Brain microvascular endothelial cell (primary cell): ENCODE measurements around the gene CSN1S1.

Source experiments
- DNase-seq: peaks from one replicate; pipeline ENCODE4 v3.0.0-alpha.2; 2020
- H3K27ac ChIP-seq: fragments of 250-450 bp; sonication (Bioruptor Pico); 2 replicates; pipeline ENCODE4 v1.5.1; 2020; ENCODE audit warnings: mild to moderate bottlenecking, moderate library complexity
- H3K27me3 ChIP-seq: fragments of 250-450 bp; sonication (Bioruptor Pico); replicated peaks from 2 replicates; pipeline ENCODE4 v1.5.1; 2020; ENCODE audit warnings: mild to moderate bottlenecking
- H3K36me3 ChIP-seq: fragments of 250-450 bp; sonication (Bioruptor Pico); replicated peaks from 2 replicates; pipeline ENCODE4 v1.5.1; 2020; ENCODE audit warnings: mild to moderate bottlenecking
- H3K4me3 ChIP-seq: 2 replicates; pipeline ENCODE4 v1.5.1; 2011; ENCODE audit warnings: low read depth, mild to moderate bottlenecking, control low read depth, low read length, moderate library complexity
- in situ Hi-C: cut with HindIII; loops from 2 replicates; pipeline ENCODE4 v1.10.0; 2017; ENCODE audit warnings: low sequenced_read_pairs, low pct_ligation_motif_present
- TF ChIP-seq, protein P1 (sequence below): IDR thresholded peaks from 2 replicates; pipeline ENCODE4 v1.5.1; 2011; ENCODE audit warnings: low read depth, mild to moderate bottlenecking, moderate library complexity, low read length, control low read depth, inconsistent platforms; ENCODE audit errors: missing control alignments

Gene CSN1S1, protein sequence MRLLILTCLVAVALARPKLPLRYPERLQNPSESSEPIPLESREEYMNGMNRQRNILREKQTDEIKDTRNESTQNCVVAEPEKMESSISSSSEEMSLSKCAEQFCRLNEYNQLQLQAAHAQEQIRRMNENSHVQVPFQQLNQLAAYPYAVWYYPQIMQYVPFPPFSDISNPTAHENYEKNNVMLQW

DNA sequence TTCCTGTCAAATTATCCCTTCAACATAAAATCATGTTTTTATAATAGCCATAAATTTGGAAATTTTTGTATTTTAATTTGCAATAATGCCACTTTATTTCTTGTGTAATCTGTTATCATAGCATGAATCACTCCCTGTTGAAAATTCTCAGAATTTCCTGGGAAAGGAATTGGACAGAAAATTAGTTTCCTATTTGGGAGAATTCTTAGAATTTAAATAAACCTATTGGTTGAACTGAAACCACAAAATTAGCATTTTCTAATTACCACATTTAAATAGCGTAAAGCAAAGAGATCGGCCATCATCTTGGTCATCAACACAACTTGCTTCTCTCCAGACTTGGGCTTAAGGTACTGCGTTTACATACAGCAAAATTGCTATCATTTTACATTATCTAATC lies at the start of gene CSN1S1:
Gene CSN1S1, plus strand, starts transcription at position 301 of the 400 bp plus-strand sequence. CDS start 1,488 bp downstream, outside the sequence.
- no peak for DNase-seq
- no peak within 1 kb of the TSS for H3K27ac ChIP-seq
- TF ChIP-seq, protein P1, sequence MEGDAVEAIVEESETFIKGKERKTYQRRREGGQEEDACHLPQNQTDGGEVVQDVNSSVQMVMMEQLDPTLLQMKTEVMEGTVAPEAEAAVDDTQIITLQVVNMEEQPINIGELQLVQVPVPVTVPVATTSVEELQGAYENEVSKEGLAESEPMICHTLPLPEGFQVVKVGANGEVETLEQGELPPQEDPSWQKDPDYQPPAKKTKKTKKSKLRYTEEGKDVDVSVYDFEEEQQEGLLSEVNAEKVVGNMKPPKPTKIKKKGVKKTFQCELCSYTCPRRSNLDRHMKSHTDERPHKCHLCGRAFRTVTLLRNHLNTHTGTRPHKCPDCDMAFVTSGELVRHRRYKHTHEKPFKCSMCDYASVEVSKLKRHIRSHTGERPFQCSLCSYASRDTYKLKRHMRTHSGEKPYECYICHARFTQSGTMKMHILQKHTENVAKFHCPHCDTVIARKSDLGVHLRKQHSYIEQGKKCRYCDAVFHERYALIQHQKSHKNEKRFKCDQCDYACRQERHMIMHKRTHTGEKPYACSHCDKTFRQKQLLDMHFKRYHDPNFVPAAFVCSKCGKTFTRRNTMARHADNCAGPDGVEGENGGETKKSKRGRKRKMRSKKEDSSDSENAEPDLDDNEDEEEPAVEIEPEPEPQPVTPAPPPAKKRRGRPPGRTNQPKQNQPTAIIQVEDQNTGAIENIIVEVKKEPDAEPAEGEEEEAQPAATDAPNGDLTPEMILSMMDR: no peak
- H3K36me3 ChIP-seq: no peaks in the 10 kb centered on the region
- in situ Hi-C loops: no loop called here
- no peak within 1 kb of the TSS for H3K4me3 ChIP-seq
- H3K27me3 ChIP-seq: no peaks in the 10 kb centered on the region

DNA sequence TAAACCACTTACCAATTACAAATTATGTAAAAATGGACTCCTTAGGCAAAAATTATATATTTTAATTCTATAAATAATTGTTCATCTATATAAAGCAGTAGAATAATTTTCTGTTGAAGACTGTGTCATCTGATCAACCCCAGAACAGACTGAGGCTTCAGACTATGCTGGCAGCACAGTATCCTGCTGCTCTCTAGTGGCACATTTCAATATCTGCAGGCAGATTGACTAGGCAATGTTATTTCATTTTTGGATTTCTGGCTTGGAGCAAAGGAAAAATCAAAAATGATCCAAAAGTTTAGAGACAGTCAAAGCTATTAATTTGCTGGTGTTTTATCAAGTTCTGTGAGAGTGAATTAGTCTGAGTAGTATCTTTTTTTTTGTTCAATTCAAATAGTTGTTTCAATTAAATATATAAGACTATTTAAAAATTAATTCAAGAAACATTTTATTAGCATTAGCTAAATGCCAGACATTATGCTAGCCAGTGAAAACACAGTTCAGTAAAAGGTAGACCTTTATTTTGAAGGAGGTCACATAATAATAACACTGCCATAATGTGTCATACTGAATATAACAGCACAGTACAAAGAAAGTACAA lies 49.6 kb upstream of the CSN1S1 start:
- TF ChIP-seq, protein P1: peak; percentile 91
- Histone ChIP-seq H3K27ac (no peak overlapping the region), H3K36me3 (no peaks in the 10 kb centered on the region), H3K4me3 (no peak overlapping the region), H3K27me3 (no peaks in the 10 kb centered on the region)
- in situ Hi-C loops: no loop called here
- peak; percentile 46 for DNase-seq

DNA sequence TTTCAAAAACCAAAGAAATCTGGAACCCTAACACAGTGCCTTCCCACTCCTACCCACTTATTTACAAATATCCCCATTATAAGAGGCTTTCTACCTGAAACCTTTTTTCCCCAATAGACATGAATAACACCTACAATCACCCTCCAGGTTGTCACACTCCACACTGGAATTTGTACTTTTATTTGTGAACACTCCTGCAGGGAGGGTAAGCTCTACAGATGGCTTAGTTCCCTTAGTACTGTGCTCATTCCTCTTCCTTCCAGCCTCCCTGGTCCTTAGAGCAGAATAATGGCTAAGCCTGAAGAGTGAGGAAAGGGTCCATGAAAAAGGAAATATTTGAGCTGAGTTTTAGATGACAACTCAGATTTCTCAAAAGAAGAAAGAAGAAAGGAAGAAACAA lies 48.7 kb upstream of the CSN1S1 start:
- in situ Hi-C loops: no loop called here
- no peaks in the 10 kb centered on the region for H3K36me3 ChIP-seq
- no peak overlapping the region for H3K27ac ChIP-seq
- no peaks in the 10 kb centered on the region for H3K27me3 ChIP-seq
- H3K4me3 ChIP-seq: no peak overlapping the region
- DNase-seq: no peak
- TF ChIP-seq, protein P1: no peak

DNA sequence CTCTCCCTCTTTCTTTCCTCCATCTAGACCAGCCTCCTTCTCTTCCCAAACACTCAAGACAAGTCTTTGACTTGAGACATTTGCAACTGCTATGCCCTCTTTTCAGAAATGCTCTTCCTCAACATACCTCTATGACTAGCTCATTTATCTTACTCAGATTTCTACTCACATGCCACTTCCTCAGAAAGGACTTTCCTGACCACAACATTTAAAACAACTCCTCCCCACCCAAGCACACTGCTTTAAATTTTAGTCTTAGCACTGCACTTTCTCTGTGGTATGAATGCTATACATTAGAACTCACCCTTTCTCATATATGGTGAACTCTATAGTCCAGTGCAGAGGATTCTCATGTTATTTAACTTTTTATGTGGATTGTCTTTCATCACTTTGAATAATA lies 42.5 kb upstream of the CSN1S1 start:
- H3K27me3 ChIP-seq: no peaks in the 10 kb centered on the region
- in situ Hi-C loops: no loop called here
- no peak overlapping the region for H3K4me3 ChIP-seq
- no peaks in the 10 kb centered on the region for H3K36me3 ChIP-seq
- peak; percentile 16 for DNase-seq
- TF ChIP-seq, protein P1: no peak
- no peak overlapping the region for H3K27ac ChIP-seq

DNA sequence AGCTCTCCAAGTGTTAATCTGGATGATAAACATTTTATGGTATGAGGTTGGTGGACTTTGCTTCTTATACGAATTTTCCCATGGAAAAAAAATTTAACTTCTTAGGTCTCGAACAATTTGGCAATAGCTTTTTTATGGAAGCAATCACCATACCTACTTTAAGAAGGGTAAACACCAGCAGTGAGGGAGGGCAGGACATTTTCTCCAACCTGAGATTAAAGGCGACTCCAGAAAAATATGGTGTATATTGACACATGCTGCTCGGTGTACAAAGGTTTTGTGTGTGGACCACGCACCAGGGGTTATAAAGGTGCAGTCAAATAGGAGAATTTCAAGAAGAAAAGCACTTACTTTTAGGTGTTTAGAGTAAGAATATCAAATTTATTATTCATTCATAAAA lies 36.7 kb upstream of the CSN1S1 start:
- Histone ChIP-seq H3K27ac (no peak overlapping the region), H3K27me3 (no peaks in the 10 kb centered on the region), H3K36me3 (no peaks in the 10 kb centered on the region), H3K4me3 (no peak overlapping the region)
- TF ChIP-seq, protein P1: no peak
- in situ Hi-C loops: no loop called here
- DNase-seq: no peak

DNA sequence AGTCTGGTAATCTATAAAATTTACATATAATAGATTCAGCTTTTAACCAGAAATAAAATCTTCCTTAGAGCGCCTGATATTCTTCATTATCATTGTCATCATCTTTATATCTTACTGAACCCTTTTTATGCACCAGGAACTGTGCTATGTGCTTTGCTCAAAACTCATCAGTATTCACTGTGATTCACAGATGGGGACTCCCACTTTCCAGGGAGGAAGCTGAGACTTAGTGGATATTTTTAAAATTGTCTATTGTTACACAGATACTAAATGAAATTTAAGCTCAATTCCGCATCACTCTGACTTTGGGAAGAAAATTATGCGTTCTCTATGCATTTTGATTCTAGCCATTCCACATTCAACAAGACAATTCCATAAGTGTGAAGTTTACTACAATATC lies 36.1 kb upstream of the CSN1S1 start:
- TF ChIP-seq, protein P1: no peak
- DNase-seq: no peak
- Histone ChIP-seq H3K27me3 (no peaks in the 10 kb centered on the region), H3K36me3 (no peaks in the 10 kb centered on the region), H3K27ac (no peak overlapping the region), H3K4me3 (no peak overlapping the region)
- in situ Hi-C loops: no loop called here
